Mesenchymal stem cell (in vitro differentiated cells and primary cell): ENCODE measurements around the gene SKAP2.

ENCODE experiments used
- DNase-seq: peaks from one replicate; pipeline ENCODE4 v3.0.0-alpha.2; 2013
- H2AFZ ChIP-seq: one replicate; pipeline ENCODE4 v1.6.1; 2013; ENCODE audit warnings: low read depth, mild to moderate bottlenecking, control low read depth, inconsistent platforms, low read length, moderate library complexity
- H2AK5ac ChIP-seq: 2 replicates; pipeline ENCODE4 v1.6.1; 2013; ENCODE audit warnings: low read length, moderate library complexity, mild to moderate bottlenecking, inconsistent platforms; ENCODE audit not compliant: severe bottlenecking
- H2BK120ac ChIP-seq: one replicate; pipeline ENCODE4 v1.6.1; 2013; ENCODE audit warnings: low read depth, mild to moderate bottlenecking, inconsistent platforms, low read length, moderate library complexity
- H2BK12ac ChIP-seq, 2 experiments: one replicate each; pipeline ENCODE4 v1.6.1; 2013; ENCODE audit warnings: inconsistent platforms in 2 of 2, low read length in 2 of 2, mild to moderate bottlenecking in 2 of 2, moderate library complexity in 2 of 2, control low read depth in 1 of 2
- H2BK15ac ChIP-seq: one replicate; pipeline ENCODE4 v1.6.1; 2013; ENCODE audit warnings: mild to moderate bottlenecking, low read depth, inconsistent platforms; ENCODE audit not compliant: poor library complexity, severe bottlenecking
- H2BK5ac ChIP-seq: 2 replicates; pipeline ENCODE4 v1.6.1; 2013; ENCODE audit warnings: low read depth, mild to moderate bottlenecking, low read length, control low read depth, inconsistent platforms; ENCODE audit not compliant: poor library complexity, severe bottlenecking
- H3K14ac ChIP-seq, 2 experiments: one replicate each; pipeline ENCODE4 v1.6.1; 2013; ENCODE audit warnings: inconsistent platforms in 2 of 2, low read length in 2 of 2, control low read depth in 1 of 2, mild to moderate bottlenecking in 1 of 2, moderate library complexity in 1 of 2
- H3K18ac ChIP-seq, 2 experiments: one replicate each; pipeline ENCODE4 v1.6.1; 2013; ENCODE audit warnings: inconsistent platforms in 2 of 2, low read length in 2 of 2, control low read depth in 1 of 2, low read depth in 1 of 2, mild to moderate bottlenecking in 1 of 2
- H3K23ac ChIP-seq, 2 experiments: one replicate each; pipeline ENCODE4 v1.6.1; 2013; ENCODE audit warnings: inconsistent platforms in 2 of 2, low read length in 2 of 2, mild to moderate bottlenecking in 2 of 2, moderate library complexity in 2 of 2, control low read depth in 1 of 2
- H3K27ac ChIP-seq: 2 replicates; pipeline ENCODE4 v1.5.1; 2013; ENCODE audit warnings: mild to moderate bottlenecking, moderate library complexity, low read length, control low read depth, inconsistent platforms; ENCODE audit not compliant: poor library complexity, severe bottlenecking
- H3K27me3 ChIP-seq, 2 experiments: 2 replicates each; pipeline versions ENCODE4 v1.6.1 to v1.7.0; 2013; ENCODE audit warnings: low read length in 2 of 2, mild to moderate bottlenecking in 2 of 2, moderate library complexity in 2 of 2, control low read depth in 1 of 2, inconsistent platforms in 1 of 2; ENCODE audit not compliant: control insufficient read depth in 1 of 2, insufficient read depth in 1 of 2
- H3K36me3 ChIP-seq, 2 experiments: 2 replicates each; pipeline versions ENCODE4 v1.6.1 to v1.7.0; 2013; ENCODE audit warnings: low read length in 2 of 2, control low read depth in 1 of 2, inconsistent platforms in 1 of 2, low read depth in 1 of 2, mild to moderate bottlenecking in 1 of 2; ENCODE audit not compliant: insufficient read depth in 2 of 2, control insufficient read depth in 1 of 2
- H3K4ac ChIP-seq, 2 experiments: one replicate each; pipeline ENCODE4 v1.6.1; 2013; ENCODE audit warnings: inconsistent platforms in 2 of 2, low read length in 2 of 2, mild to moderate bottlenecking in 2 of 2, moderate library complexity in 2 of 2, control low read depth in 1 of 2, low read depth in 1 of 2
- H3K4me1 ChIP-seq: 2 replicates; pipeline ENCODE4 v1.6.1; 2013; ENCODE audit warnings: low read depth, low read length, control low read depth; ENCODE audit not compliant: control insufficient read depth, insufficient read depth
- H3K4me2 ChIP-seq: 2 replicates; pipeline ENCODE4 v1.6.1; 2013; ENCODE audit warnings: low read length, mild to moderate bottlenecking, inconsistent platforms; ENCODE audit not compliant: poor library complexity, severe bottlenecking
- H3K4me3 ChIP-seq, 2 experiments: 2 replicates each; pipeline versions ENCODE4 v1.5.1 to v1.7.0; 2013; ENCODE audit warnings: low read length in 2 of 2, mild to moderate bottlenecking in 2 of 2, control low read depth in 1 of 2, low read depth in 1 of 2; ENCODE audit not compliant: insufficient read depth in 1 of 2
- H3K79me1 ChIP-seq: replicated peaks from 2 replicates; pipeline ENCODE4 v1.6.1; 2013; ENCODE audit warnings: mild to moderate bottlenecking, control low read depth, low read length, inconsistent platforms; ENCODE audit not compliant: poor library complexity, severe bottlenecking
- H3K9ac ChIP-seq: 2 replicates; pipeline ENCODE4 v1.7.0; 2013; ENCODE audit warnings: mild to moderate bottlenecking, low read length, moderate library complexity
- H3K9me3 ChIP-seq: 2 replicates; pipeline ENCODE4 v1.7.0; 2013; ENCODE audit warnings: mild to moderate bottlenecking, low read length; ENCODE audit not compliant: control insufficient read depth
- H4K8ac ChIP-seq: one replicate; pipeline ENCODE4 v1.6.1; 2013; ENCODE audit warnings: inconsistent platforms, mild to moderate bottlenecking, low read length, moderate library complexity
- H4K91ac ChIP-seq: one replicate; pipeline ENCODE4 v1.6.1; 2013; ENCODE audit warnings: mild to moderate bottlenecking, low read length, inconsistent platforms
- WGBS: methylation state at CpG from one replicate; pipeline ENCODE4 v1.1.7; 2013; ENCODE audit warnings: mixed read lengths; 5-methylcytosine and 5-hydroxymethylcytosine counted together

Gene SKAP2

GRCh38 chr7:26624431-26624830, 240.0 kb downstream of the SKAP2 start:
- H3K18ac ChIP-seq, result no peak overlapping the region
- H3K23ac ChIP-seq, result no peak overlapping the region
- H4K91ac ChIP-seq, result no peak overlapping the region
- H2BK5ac ChIP-seq, result no peak overlapping the region
- H3K79me1 ChIP-seq, result no peaks in the 10 kb centered on the region
- no peak overlapping the region for H3K9ac ChIP-seq
- H2AK5ac ChIP-seq, result no peak overlapping the region
- WGBS, result 91% methylated on average over 5 of the region's 5 CpGs
- no peaks in the 10 kb centered on the region for H3K36me3 ChIP-seq
- DNase-seq, result no peak
- no peak overlapping the region for H3K4me3 ChIP-seq
- no peak overlapping the region for H3K14ac ChIP-seq
- peaks cover 2% of the 10 kb centered on the region for H3K4me1 ChIP-seq
- no peaks in the 10 kb centered on the region for H3K9me3 ChIP-seq
- no peak overlapping the region for H2BK15ac ChIP-seq
- H3K4me2 ChIP-seq, result no peak overlapping the region
- H4K8ac ChIP-seq, result no peak overlapping the region
- H3K4ac ChIP-seq, result no peak overlapping the region
- H3K27ac ChIP-seq, result no peak overlapping the region
- peaks cover 14 to 52% of the 10 kb centered on the region in 2 experiments for H3K27me3 ChIP-seq
- no peak overlapping the region for H2BK120ac ChIP-seq
- no peak overlapping the region for H2BK12ac ChIP-seq
- H2AFZ ChIP-seq, result no peak overlapping the region

DNA sequence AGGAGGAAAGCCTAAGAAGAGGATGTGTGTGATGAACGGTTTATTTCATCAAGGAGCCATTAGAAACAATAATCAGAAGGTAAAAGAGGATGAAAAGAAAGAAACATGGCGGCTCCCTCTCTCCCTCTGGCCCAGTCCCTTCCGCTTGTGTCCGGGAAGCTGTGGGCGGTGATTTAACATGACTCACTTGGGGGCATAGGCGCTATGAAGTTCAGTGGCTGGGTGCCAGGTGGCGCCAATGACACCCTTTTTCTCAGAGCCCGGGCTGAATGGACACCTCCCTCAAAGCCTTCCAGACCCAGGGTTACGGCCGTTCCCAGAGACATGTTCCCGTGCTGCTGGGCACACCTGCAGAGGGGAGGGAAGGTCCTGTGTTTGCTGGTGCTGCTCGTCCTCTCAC, 244.0 kb downstream of the SKAP2 start:
- WGBS, result 56% methylated on average over 12 of the region's 12 CpGs
- H2BK15ac ChIP-seq, result no peak overlapping the region
- H3K9me3 ChIP-seq, result no peaks in the 10 kb centered on the region
- H2BK120ac ChIP-seq, result no peak overlapping the region
- H3K4me3 ChIP-seq, result no peak overlapping the region
- peaks cover 9 to 50% of the 10 kb centered on the region in 2 experiments for H3K27me3 ChIP-seq
- no peak overlapping the region for H2BK5ac ChIP-seq
- H3K4ac ChIP-seq, result no peak overlapping the region
- no peak overlapping the region for H3K27ac ChIP-seq
- no peak overlapping the region for H3K4me2 ChIP-seq
- H2BK12ac ChIP-seq, result no peak overlapping the region
- H2AFZ ChIP-seq, result no peak overlapping the region
- H3K79me1 ChIP-seq, result no peaks in the 10 kb centered on the region
- H3K23ac ChIP-seq, result no peak overlapping the region
- DNase-seq, result peak; percentile 29
- H3K9ac ChIP-seq, result no peak overlapping the region
- no peak overlapping the region for H4K91ac ChIP-seq
- peaks cover 2% of the 10 kb centered on the region for H3K4me1 ChIP-seq
- no peak overlapping the region for H4K8ac ChIP-seq
- H3K36me3 ChIP-seq, result no peaks in the 10 kb centered on the region
- H3K18ac ChIP-seq, result no peak overlapping the region
- H2AK5ac ChIP-seq, result no peak overlapping the region
- H3K14ac ChIP-seq, result no peak overlapping the region

DNA sequence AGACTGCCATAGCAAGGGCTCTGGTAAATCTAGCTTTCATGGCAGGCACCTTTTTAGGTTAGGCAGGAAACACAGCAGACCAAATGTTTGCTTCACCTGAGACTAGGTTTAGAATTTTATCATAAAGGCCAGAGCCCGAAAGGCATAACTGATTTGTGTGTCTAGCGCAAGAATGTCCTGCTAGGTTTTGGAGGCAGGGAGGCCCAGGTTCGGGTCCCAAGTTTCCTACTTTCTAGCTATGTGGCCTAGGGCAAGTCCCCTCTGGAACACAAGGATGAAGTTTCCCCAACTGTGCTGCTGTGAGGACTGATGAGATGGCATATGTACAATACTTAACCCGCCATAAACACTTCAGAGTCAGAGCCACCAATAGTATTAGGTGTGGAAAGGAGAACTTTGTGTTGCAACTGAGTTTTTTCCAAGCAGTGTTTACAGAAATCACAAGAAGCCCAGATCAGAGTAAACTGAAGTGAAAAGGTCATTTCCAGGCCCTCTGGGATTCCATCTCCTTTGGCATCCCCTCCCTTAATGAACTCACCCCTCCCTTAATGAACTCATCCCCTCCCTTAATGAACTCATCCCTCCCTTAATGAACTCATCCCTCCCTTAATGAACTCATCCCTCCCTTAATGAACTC, 244.9 kb downstream of the SKAP2 start:
- Histone ChIP-seq H3K9ac (no peak overlapping the region), H3K36me3 (no peaks in the 10 kb centered on the region), H2BK120ac (no peak overlapping the region), H3K9me3 (no peaks in the 10 kb centered on the region), H4K8ac (no peak overlapping the region), H2BK5ac (no peak overlapping the region), H3K27me3 (peaks cover 1 to 44% of the 10 kb centered on the region in 2 experiments), H3K18ac (no peak overlapping the region), H2AFZ (no peak overlapping the region), H3K4me3 (no peak overlapping the region), H3K4ac (no peak overlapping the region), H3K14ac (no peak overlapping the region), H3K4me2 (no peak overlapping the region), H2BK12ac (no peak overlapping the region), H3K27ac (no peak overlapping the region), H3K4me1 (peaks cover 2% of the 10 kb centered on the region), H3K23ac (no peak overlapping the region), H2BK15ac (no peak overlapping the region), H3K79me1 (no peaks in the 10 kb centered on the region), H2AK5ac (no peak overlapping the region), H4K91ac (no peak overlapping the region)
- 85% methylated on average over 3 of the region's 4 CpGs for WGBS
- peak; percentile 15 for DNase-seq

- H2AK5ac ChIP-seq, result no peak overlapping the region
- H2BK120ac ChIP-seq, result no peak overlapping the region
- no peak overlapping the region for H3K23ac ChIP-seq
- H3K4me3 ChIP-seq, result no peak overlapping the region
- H3K9me3 ChIP-seq, result no peaks in the 10 kb centered on the region
- no peak overlapping the region for H2BK15ac ChIP-seq
- no peak overlapping the region for H3K9ac ChIP-seq
- H4K8ac ChIP-seq, result no peak overlapping the region
- no peak overlapping the region for H3K4me2 ChIP-seq
- H2AFZ ChIP-seq, result no peak overlapping the region
- DNase-seq, result no peak
- H3K4me1 ChIP-seq, result peaks cover 2% of the 10 kb centered on the region
- H4K91ac ChIP-seq, result no peak overlapping the region
- H3K79me1 ChIP-seq, result no peaks in the 10 kb centered on the region
- H3K14ac ChIP-seq, result no peak overlapping the region
- H3K4ac ChIP-seq, result no peak overlapping the region
- H2BK12ac ChIP-seq, result no peak overlapping the region
- no peaks in the 10 kb centered on the region for H3K36me3 ChIP-seq
- H3K27ac ChIP-seq, result no peak overlapping the region
- H2BK5ac ChIP-seq, result no peak overlapping the region
- no peak overlapping the region for H3K18ac ChIP-seq
- WGBS, result 91% methylated on average over 8 of the region's 8 CpGs
- peaks cover 0 to 46% of the 10 kb centered on the region in 2 experiments for H3K27me3 ChIP-seq
These were observed 245.5 kb downstream of the SKAP2 start for GRCh38 chr7:26618898-26619297.
